Keratinocyte (primary cell): ENCODE data around the gene APOBR.

Experiments used
- CTCF ChIP-seq, 3 experiments: IDR thresholded peaks in 1 of 3; conservative IDR thresholded peaks in 1 of 3; optimal IDR thresholded peaks in 1 of 3; 2 replicates in 2 of 3; 3 replicates in 1 of 3; pipeline versions ENCODE3 to v1.5.1; 2011; ENCODE audit warnings: low read length in 3 of 3, mild to moderate bottlenecking in 3 of 3, moderate library complexity in 2 of 3, control low read depth in 1 of 3, inconsistent platforms in 1 of 3; ENCODE audit not compliant: insufficient read depth in 2 of 3; ENCODE audit errors: extremely low read depth in 1 of 3
- EZH2 ChIP-seq: IDR thresholded peaks from one replicate; pipeline ENCODE4 v1.6.1; 2012; ENCODE audit warnings: inconsistent platforms, mild to moderate bottlenecking, low read length, moderate library complexity

- TF ChIP-seq CTCF (optimal IDR thresholded peaks at IDR 0.05 in 1 of 3, IDR thresholded peaks at IDR 0.05 in 1 of 3, conservative IDR thresholded peaks at IDR 0.05 in 1 of 3; ENCODE audit: extremely low read depth in 1 of 3, insufficient read depth in 2 of 3, low read length in 3 of 3) = no peak
- no peak for TF ChIP-seq EZH2
These were observed 26.2 kb downstream of the APOBR start for GRCh38 chr16:28520672-28521071.
